OCI-M2 (cell line): ENCODE measurements around the gene TBX19.

Experiments
- DNase-seq: peaks from one replicate; lab custom pipeline; 2025; ENCODE audit not compliant: unreplicated experiment; lab: John Stamatoyannopoulos, UW

Gene TBX19

DNA sequence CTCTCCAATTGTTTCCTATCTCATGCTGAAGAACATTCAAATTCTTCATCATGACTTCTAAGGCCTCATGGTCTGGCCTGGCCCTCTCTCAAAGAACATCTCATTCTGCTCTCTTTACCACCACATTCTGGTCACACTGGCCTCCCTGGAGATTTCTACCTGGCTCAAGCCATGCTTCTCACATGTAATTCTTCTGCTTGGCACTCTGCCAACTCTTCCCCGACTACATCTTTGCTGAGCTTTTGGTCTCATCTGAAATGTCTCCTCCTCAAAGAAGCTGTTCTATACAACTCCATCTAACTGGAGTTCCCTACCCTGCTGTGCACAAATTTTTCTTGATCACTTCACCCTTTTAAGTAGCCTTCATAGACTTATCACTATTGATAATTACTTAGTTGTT is 1.4 kb upstream of the TBX19 start:
- DNase-seq = no peak

DNA sequence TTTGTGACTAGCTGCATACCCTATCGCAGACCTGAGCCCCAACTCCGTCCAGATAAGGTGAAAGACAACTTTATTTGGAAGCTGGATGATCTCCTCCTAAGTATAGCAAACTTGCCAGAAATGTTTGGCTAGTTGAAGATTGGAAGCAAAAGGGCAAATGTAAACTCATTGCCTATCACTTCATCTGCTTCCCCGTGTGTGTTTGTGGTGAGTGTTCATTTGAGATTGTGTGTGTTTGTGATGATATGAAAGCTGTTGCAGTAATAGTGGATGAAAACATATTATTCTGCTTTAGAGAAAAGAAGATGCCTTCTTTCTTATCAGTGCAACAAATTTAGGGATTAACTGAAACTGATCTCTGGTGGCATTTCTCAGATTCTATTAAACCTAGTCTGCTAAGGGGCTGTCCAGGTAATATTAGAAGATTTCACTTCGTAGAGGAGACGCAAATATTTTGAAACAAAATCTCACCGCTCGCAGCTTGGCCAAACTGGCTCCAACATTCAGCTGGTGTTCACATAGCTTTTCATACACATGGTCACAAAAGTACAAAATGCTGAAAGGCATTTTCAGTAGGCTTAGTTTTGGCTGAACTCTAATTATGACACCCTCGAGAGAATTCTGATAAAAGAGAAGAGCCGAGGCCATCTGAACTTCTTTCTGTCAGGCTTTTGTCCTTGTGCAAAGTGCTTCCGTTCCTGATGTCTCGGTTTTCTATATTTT is 1.1 kb downstream of the TBX19 start:
- no peak for DNase-seq

DNA sequence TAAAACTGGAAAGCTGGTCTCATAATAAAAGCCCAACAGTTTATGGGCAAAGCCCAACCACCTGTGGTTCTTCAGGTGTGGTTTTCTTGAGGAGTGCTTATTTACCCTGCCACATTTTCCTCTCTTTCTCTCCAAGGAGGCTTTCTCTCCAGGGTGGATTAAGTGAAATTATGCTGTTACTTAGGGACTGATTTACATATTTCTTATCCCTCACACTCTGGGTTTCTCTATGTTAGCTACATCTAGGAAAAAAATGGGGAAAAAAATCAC is 4.8 kb downstream of the TBX19 start:
- DNase-seq = no peak

DNA sequence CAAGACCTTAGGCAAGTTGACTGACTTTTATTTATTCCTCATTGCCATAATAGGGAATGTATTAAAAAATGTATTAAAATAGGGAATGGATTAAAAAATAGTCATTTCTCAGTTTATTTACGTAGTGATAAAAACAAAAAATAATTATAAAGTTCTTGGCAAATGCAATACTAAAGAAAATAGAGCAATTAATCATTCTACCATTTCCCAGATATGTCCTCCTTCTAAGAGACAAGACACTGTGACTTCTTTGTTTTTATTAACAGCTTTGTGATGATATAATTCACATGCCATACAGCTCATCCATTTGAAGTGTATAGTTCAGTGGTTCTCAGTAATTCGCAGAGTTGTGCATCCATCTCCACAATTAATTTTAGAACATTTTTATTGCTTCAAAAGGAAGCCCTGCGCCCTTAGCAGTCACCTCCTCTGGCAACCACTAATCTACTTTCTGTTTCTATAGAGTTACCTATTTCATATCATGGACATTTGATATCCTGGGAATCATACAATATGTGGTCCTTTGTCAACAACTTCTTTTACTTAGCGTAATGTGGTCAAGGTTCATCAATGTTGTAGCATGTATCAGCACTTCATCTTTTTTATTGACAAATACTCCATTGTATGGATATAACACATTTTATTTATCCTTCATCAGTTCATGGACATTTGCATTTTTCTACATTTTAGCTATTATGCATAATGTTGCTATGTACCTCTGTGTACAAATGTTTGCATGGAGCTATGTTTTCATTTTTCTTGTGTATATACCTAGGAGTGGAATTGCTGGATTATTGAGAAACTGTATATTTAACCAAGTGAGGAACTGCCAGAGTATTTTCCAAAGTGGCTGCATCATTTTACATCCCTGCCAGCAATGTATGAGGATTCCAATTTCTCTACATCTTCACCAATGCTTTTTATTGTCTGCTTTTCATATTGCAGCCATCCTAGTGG is 5.6 kb downstream of the TBX19 start:
- no peak for DNase-seq

DNA sequence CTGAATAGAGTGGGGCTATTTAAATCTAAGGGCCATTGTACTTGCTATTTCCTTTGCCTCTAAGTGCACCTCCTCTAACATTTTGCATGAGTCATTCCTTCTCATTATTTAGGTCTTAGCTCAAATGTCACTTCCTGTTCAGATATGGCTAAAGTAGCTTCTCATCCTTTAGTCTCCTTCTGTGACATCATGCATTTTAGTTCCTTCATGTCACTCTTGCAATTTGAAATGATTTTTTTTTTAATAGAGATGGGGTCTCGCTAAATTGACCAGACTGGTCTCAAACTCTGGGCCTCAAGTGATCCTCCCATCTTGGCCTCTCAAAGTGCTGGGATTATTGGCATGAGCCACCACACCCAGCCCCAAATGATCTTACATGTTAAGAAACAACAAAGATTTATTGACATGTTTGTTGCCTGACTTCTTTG is 6.6 kb downstream of the TBX19 start:
- DNase-seq = no peak

DNA sequence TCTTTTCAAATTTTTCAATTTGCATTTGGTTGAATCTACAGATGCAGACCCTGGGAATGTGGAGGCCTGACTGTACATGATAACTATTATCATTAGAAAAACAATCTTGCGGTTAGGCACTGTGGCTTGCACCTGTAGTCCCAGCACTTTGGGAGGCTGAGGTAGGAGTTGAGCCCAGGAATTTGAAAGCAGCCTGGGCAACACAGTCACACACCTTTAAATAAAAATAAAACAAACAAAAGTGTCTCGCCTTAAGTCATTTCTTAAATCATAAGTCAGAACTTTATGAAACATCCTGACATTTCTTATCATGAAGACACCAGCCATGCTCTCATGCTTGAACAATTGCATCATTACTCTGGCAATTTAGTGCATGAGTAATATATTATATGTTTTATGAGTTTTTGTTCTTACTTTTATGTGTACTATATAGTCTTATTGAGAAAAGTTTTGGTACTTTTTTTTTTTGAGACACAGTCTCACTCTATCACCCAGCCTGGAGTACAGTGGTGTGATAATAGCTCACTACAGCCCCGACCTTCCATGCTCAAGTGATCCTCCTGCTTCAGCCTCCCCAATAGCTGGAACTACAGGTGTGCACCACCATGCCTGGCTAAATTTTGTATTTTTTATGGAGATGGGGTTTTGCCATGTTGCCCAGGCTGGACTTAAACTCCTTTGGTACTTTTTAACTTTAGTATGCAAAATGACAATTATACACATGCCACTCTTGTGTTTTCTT is 7.8 kb downstream of the TBX19 start:
- no peak for DNase-seq

GRCh38 chr1:168291222-168291837 is 10.7 kb downstream of the TBX19 start:
- DNase-seq = no peak

- no peak for DNase-seq
Measured at GRCh38 chr1:168293356-168293755, 12.7 kb downstream of the TBX19 start.

- no peak for DNase-seq
Measured at GRCh38 chr1:168295411-168296114, 14.9 kb downstream of the TBX19 start.

DNA sequence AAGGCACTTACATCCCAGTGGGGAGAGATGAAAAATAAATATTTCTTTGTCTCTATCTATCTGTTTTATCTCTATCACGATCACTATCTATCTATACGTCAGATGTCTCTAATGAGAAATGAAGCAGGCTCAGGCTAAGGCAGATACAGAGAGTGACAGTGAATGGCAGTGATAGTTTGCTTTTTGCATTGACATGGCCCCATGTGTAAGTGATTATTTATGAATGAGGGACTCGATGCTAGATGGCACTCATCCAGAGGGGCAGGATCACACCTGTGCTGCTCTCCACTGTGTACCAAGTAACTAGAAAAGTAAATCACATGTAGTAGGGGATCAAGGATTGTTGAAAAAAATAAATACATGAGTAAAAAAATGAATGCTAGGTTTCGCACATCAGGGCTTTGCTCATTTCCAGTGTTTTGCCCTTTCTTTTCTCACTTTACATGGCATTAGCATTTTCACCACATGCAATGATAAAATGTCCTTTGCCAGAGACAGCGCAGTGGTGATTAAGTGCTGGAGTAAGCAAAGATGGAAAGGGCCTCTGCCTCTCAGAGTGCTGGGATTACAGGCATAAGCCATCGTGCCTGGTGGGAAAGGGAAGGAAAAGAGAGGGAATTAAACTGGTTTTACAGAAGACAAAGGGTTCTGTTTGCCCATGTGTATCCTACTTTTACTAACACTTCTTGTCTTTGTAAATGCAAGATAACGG is 16.5 kb downstream of the TBX19 start:
- no peak for DNase-seq

DNA sequence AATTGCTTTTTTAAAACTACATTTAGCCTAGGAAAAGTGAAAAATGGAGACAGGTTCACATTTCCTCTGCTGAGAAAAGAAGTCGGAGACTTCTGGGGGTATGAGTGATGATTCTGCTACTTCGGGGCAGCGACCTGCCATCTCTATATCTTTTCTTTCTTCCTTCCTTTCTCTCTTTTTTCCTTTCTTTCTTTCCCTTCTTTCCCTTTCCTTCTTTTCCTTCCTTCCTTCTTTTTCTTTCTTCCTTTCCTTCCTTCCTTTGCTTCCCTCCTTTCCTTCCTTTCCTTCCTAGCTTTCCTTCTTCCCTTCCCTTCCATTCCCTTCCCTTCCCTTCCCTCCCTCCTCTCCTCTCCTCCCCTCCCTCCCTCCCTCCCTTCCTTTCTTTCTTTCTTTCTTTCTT is 17.8 kb downstream of the TBX19 start:
- no peak for DNase-seq

DNA sequence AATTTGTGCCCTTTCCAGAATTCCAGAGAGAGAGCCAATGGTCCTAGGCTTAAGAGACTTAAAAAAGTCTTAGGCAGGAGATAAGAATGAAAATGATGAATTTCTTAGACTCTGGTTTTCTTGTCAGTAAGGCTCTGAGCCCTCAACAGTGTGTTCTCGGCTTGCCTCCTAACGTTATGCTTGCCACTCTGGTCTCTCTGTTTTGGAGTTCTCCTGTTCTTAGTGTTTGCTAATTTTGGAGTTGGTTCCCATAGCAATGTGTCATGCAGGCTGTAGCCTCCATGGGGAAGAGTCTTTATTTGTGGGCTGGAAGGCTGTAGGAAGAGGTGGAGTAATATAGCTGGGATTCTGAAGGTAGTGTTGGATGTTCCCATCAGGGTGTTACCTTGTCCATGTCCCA is 19.9 kb downstream of the TBX19 start:
- DNase-seq = no peak

DNA sequence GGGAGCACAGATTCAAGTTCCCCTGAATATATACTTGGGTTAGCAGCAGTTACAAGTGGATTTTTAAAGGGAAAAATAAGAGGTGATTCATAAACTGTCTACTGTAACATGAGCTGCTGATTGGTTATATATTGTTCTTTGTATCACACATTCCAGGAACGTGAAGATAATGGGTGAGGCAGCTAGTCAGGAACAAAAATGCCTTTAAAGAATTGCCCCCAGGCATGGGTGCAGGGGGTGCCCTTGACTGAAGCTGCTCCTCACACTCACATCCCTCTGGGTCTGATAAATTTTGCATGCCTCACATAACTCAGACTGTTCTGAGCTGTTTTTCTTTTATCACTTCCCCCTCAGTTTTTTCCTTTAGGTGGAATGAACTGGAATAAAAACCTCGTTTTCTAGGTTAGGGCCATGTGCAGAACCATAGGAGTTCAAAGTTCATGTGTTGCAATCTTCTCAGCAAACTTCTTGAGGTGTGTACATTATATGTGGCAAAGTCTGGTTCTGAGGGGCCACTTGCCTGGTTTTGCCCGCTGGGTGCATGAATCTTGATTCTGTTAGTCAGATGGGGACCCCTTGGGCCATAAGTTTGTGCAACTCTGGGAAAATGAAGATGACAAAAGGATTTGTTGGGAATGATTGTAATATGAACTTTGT is 21.1 kb downstream of the TBX19 start:
- DNase-seq = no peak

DNA sequence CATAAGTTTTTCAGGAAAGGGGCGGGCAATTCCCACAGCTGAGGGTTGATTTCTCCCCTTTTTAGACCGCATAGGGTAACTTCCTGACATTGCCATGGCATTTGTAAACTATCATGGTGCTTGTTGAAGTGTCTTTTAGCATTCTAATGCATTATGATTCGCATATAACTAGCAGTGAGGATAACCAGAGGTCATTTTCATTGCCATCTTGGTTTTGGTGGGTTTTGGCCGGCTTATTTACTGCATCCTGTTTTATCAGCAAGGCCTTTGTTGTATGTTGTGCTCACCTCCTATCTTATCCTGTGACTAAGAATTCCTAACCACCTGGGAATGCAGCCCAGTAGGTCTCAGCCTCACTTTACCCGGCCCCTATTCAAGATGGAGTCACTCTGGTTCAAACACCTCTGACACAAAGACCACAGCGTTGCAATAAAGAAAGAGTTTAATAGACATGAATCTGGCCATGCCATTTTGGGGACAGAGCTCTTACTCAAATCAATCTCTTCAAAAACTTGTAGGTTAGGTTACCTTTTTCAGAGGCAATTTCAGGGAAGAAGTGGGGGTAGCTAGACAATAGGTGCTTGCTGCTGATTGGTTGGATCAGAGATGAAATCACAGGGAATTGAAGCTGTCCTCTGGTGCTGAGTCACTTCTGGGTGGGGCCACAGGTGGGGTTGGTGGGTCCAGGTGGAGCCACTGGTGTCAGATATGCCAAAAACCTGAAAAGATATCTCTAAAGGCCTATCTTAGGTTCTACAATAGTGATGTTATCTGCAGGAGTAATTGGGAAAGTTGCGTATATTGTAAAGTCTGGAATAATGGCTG is 23.3 kb downstream of the TBX19 start:
- DNase-seq = no peak

DNA sequence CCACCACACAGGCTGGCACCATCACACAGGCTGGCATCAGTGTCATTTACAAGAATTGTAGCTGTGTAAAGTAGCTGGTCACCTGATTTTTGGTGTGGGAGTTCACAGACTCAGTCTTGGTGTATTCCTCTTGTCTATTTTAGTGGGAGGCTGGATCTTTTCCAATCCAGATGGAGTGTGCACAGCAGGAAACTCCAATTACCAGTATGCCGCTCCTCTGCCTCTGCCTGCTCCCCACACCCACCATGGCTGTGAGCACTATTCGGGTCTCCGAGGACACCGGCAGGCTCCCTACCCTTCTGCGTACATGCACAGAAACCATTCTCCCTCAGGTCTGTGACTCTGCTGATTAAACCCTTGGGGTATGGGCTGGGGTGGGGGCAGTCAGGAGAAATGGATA is 24.2 kb downstream of the TBX19 start:
- DNase-seq = no peak

DNA sequence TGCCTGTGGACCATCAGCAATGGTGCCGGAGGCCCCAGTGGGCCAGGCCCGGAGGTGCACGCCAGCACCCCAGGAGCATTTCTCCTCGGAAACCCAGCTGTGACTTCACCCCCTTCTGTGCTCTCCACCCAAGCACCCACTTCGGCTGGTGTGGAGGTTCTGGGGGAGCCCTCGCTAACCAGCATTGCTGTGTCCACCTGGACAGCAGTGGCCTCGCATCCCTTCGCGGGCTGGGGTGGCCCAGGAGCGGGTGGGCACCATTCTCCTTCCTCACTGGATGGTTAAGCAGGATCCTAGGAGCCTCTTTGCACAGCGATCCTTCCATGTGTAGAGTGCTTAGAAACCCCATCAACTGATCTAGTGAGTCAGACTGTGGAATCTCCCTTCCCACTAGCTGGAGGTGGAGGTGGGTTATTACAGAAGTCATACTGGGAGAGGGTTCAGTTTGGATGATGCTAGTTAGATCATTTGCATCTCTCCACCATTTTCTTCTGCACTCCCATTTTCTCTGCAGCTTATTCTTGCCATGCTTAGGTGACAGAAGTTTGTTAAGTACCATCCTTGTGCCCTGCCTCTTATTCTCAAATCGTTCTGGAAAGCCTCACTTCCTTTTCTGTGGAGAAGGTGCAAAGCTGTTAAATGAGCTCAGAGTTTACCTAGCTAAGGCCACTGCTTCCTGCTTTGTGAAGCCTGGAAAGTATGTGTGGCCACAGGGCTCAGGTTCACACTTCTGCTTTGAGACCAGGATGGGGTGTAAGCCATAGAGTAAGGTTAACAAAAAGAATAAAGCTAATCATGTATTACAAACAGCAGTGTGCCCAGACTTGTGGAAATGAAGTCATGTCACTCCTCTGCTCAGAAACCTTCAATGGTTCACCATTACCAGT is 32.3 kb downstream of the TBX19 start:
- no peak for DNase-seq

DNA sequence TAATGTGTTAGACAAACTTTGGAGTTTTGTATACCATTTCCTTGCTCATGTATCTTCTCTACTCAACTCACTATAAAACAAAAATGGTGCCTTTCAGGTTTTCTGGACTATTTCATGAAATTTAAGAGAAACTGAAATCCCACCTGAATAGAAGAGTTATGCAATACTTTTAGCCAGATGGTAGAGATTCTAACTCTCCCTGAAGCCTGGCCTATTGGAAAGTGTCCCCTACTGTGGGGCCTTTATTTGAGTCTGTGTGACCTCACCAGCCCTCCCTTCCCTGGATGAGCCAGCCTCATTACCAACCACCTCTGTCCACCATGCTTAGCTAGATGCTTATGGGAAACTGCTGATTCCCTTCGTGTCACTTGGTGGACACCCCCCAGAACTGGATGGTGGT is 35.5 kb downstream of the TBX19 start:
- no peak for DNase-seq

- no peak for DNase-seq
Measured at GRCh38 chr1:168317309-168317708, 36.6 kb downstream of the TBX19 start.
